Central memory CD4-positive, alpha-beta T cell (primary cell): ENCODE measurements around the gene KIAA1210.

Experiments used
- DNase-seq: peaks from one replicate; pipeline ENCODE4 v3.0.0; 2022

The KIAA1210 gene

GRCh38 chrX:119090627-119091026 lies 37.0 kb downstream of the KIAA1210 start:
- no peak for DNase-seq

- DNase-seq, result no peak
Measured at GRCh38 chrX:119089619-119090018, 38.0 kb downstream of the KIAA1210 start.

GRCh38 chrX:119087121-119087520 lies 40.5 kb downstream of the KIAA1210 start:
- DNase-seq, result no peak

- DNase-seq, result no peak
Measured at GRCh38 chrX:119084766-119085165, 42.8 kb downstream of the KIAA1210 start.

GRCh38 chrX:119082278-119082677 lies 45.3 kb downstream of the KIAA1210 start:
- DNase-seq, result no peak

GRCh38 chrX:119075270-119076025 lies 52.2 kb downstream of the KIAA1210 start:
- no peak for DNase-seq

- no peak for DNase-seq
Measured at GRCh38 chrX:119073911-119074310, 53.7 kb downstream of the KIAA1210 start.

GRCh38 chrX:119073200-119073905 lies 54.3 kb downstream of the KIAA1210 start:
- no peak for DNase-seq

- no peak for DNase-seq
Measured at GRCh38 chrX:119072744-119073143, 54.9 kb downstream of the KIAA1210 start, which contains the start of gene CT47C1. Gene CT47C1, plus strand, starts transcription at chrX:119072993. Its CDS starts 233 bp downstream, at chrX:119073226.

- no peak for DNase-seq
Measured at GRCh38 chrX:119071381-119071780, 56.2 kb downstream of the KIAA1210 start.

- DNase-seq, result no peak
Measured at GRCh38 chrX:119069762-119070161, 57.9 kb downstream of the KIAA1210 start.

- DNase-seq, result no peak
Measured at GRCh38 chrX:119069128-119069527, 58.5 kb downstream of the KIAA1210 start.

GRCh38 chrX:119067023-119067739 lies 60.4 kb downstream of the KIAA1210 start:
- peak; percentile 14 for DNase-seq

GRCh38 chrX:119063428-119063827 lies 64.2 kb downstream of the KIAA1210 start:
- no peak for DNase-seq

GRCh38 chrX:119062750-119063374 lies 64.8 kb downstream of the KIAA1210 start:
- DNase-seq, result no peak

GRCh38 chrX:119055687-119056086 lies 71.9 kb downstream of the KIAA1210 start:
- no peak for DNase-seq

GRCh38 chrX:119045884-119046283 lies 81.7 kb downstream of the KIAA1210 start:
- DNase-seq, result no peak

GRCh38 chrX:119042996-119043395 lies 84.6 kb downstream of the KIAA1210 start:
- DNase-seq, result no peak

GRCh38 chrX:119042040-119042439 lies 85.6 kb downstream of the KIAA1210 start:
- DNase-seq, result no peak

- no peak for DNase-seq
Measured at GRCh38 chrX:119041175-119041574, 86.4 kb downstream of the KIAA1210 start.

- no peak for DNase-seq
Measured at GRCh38 chrX:119040432-119040831, 87.2 kb downstream of the KIAA1210 start.

- DNase-seq, result no peak
Measured at GRCh38 chrX:119036107-119037029, 91.2 kb downstream of the KIAA1210 start.
